SHP77 treated with DMSO at 0.1 percent for 48 hours (cell line): ENCODE measurements around the gene SASH3.

ENCODE experiments used
- DNase-seq: peaks from one replicate; lab custom pipeline; 2025; lab: John Stamatoyannopoulos, UW

The SASH3 gene

GRCh38 chrX:129808829-129809796 is 29.4 kb downstream of the SASH3 start:
- DNase-seq: no peak

DNA sequence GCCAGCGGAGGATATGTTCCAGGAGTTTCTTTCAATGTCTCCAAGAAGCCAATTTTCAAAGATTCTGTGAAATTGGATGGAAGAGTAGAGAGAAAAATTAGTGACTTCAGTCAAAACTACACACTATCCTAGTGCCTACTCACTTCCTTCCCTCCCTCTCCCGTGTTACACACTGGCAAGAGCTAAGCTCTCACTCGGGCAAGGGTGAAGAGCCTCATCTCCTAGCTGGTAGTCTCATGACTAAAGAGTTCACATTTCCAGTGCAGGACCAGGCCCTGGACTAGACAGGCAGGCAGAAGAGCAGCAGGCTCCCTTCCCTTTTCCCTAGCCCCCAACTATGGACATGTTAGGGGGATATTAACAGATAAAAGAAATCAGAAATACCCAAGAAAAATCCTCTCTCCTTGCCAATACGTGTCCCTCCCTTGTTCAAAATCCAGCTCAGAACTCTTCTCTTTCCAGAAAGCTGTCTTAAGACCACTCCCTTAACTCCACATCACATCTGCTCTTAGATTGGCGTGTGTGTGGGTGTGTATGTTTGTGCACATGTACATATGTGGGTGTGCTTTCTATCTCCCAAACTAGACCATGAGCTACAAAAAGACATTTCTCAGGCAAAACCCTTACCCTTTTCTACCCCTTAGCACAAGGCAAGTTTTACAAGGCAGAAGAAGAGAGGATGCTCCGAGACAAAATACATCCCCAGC is 34.1 kb downstream of the SASH3 start:
- no peak for DNase-seq

DNA sequence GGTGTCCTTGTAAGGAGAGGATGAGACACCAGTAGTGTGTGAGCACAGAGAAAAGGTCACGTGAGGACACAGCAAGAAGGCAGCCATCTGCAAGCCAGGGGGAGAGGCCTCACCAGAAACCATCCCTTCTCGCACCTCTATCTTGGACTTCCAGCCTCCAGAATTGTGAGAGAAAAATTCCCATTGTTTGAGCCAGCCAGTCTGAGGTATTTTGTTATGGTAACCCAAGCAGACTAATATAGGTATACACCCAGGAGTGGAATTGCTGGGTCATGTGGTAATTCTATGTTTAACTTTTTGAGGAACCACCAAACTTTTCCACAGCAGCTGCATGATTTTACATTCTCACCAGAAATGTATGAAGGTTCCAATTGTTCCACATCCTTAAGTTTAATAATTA is 38.4 kb downstream of the SASH3 start:
- DNase-seq: no peak

DNA sequence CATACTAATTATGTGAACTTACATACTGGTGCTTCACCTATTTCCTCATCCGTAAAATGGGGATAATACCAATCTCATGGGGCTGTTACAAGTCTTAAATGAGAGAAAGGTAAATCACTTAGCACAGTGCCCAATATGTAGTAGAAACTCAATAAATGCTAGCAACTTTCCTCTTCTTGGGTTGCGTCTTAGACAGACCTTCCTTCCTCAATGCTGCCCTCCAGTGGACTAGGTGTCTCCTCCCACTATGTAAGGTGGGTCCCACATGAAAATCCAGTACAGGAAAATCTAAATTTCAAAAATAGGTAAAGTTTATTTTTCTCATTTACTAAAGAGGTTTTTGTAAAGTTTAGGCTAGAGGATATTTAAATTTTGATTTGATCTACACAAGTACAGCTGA is 43.4 kb downstream of the SASH3 start:
- DNase-seq: no peak

- no peak for DNase-seq
Observed at GRCh38 chrX:129823522-129823921, 43.8 kb downstream of the SASH3 start.

- no peak for DNase-seq
Observed at GRCh38 chrX:129824620-129825019, 44.9 kb downstream of the SASH3 start.

DNA sequence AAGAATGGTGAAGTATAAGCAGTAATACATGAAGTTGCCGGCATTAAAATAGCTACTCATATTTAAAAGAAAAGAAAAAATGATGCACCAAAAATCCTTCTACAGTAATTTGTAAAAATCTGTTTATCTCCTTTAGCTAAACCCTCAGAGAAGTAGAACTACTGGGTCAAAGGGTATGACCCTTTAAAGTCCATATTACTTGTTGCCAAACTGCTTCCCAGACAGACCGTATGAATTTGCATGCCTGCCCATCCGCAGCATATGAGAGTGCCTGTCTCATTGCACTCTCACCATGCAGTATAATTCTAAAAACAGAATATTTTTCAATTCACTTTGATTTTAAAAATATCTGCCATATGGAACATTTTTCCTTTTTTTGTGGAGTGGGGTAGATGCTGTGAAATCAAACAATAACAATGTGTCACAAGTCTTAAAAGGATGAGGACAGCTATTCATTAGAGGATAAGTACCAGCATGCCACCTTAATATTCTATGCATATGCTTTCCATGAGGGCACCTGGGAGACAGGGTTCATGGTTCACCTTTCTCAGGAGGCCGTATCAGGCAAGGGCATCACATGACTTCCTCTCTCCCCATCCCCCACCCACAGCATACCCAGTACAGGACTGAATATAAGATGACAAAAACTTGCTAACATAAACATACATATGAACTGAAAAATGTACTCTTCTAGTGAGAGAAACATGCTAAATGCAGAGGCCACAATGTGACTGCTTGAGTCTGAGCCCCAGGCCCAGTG is 46.2 kb downstream of the SASH3 start:
- no peak for DNase-seq

GRCh38 chrX:129830494-129830893 is 50.7 kb downstream of the SASH3 start:
- DNase-seq: no peak

DNA sequence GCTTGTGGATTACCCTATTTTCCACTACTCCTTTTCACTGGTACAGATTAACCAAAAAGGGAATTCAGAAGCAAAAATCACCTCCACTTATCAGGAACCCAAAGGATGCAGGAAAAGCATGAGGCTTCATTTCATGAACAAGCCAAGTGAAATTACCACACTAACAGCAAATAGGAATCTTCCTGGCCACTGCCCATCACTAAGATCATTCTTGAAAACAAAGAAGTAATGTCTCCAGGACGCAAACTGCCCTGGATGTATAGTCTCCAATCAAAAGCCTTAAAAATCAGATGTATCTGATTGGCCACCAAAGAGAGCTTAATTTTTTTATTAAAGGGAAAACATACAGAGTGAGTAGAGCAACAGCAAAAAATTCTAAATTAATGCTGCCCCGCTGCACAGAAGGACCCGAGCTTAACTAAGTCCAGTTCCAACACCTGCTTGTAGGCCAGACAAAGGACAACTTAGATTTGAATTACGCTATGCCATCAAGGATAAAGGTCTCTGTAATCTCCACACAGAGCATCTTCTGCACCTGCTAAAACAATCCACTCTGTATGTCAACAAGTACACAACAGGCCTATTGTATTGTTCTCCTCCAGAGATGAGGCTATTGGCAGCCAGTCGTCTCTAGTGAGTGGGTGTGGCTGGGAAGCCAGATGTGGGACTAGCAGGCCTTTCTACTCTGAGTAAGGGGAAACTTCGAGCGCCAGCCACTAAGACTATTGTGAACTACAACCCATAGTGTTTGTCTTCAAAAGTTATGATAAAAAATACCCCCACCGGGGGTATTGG is 51.5 kb downstream of the SASH3 start:
- peak; percentile 5 for DNase-seq

DNA sequence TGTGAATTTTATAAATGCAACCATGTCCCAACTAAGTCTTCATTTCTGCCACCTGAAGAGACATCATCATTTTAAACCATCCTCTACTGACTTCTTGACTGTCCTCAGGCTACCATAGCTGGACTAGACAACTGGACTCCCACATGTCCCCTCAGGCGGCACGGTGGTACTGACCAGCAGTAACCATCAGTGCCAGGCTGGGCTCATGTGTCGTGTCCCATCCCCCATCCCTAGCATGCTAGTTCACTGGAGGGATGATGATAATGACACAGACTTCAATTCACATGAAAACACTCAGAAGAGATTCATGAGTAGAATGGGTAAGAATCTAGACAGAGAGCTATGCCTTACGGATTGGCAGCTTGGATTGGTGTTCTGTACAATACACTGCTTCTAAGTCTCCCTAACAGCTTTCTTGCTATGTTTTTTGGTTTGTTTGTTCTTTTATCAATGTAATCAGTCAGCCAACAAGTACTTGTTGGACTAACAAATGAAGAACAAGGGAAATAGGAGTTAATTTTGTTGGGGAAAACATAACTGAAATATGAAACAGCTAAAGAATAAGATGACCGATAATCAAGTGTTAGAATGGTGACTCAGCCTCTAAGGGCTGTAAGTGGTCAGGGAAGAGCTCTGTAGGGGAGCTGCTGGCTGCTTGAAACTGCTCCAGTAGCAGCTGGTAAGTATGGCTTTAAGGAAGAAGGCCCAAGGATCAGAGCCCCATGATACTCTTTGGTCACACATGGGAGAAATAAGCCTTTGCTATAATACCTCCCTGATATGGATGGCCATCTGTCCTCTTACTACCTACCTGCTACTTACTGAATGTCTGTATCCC is 53.6 kb downstream of the SASH3 start:
- no peak for DNase-seq

- DNase-seq: no peak
Observed at GRCh38 chrX:129836827-129837226, 57.1 kb downstream of the SASH3 start.

DNA sequence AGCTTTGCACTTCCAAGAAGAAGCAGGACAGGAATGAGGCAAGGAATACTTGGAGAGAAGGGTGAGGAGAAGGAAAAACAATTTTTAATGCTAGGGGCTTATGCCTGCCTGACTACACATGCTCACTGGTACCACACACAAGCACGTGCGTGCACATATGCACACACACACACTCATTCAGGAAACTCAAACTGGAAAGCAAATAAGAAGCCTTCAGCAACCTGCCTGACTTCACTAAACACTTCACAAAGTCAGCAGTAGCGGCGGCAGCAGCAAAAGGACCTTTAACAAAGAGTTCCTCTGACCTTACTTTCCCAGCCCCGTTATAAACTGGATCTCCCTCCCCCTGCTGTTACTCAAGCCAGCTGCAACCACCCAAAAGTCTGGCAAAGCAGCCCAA is 60.6 kb downstream of the SASH3 start:
- no peak for DNase-seq

DNA sequence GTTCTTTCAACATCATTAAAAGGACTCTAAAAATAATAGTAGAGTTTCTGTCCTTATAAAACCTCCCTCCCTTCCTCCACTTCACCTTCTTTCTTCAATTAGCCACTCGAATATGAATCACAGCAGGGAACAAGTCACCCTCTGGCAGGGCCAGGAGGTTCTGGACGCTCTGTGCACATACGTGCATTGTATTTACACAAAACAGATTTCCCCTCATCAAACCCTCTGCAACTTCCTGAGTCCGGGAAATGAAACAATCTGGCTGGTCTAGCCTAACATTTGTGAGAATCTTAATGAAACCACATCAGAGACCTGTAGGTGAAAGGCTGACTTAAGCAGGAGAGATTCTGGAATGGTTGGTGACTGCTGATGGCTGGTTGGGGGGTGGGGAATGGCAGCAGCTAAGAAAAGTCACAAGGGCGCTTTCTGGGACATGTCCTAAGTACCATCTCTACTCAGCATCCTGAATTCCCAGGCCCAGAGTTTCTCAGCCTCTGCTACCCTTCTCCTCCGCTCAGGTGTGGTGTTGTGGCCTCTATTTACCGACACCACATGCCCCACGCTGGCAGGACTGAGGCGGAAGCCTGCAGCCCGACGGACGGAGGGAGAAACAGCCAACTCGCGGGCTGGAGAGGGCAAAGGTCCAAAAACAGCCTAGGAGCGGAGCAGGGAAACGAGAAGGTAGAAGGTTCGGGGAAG is 62.9 kb downstream of the SASH3 start:
- no peak for DNase-seq

- no peak for DNase-seq
Observed at GRCh38 chrX:129843209-129843458, 63.4 kb downstream of the SASH3 start.

- DNase-seq: peak; percentile 48
Observed at GRCh38 chrX:129843459-129844306, 63.9 kb downstream of the SASH3 start, which contains the start of gene ZDHHC9. ZDHHC9 (minus strand) TSS chrX:129843886; CDS start chrX:129841945, 1,941 bp downstream.
